ENCODE results near the gene TRHDE.
"Not testable (repeated sequence)": the region's sequence is repeated elsewhere in the genome, so short reads cannot be mapped to it uniquely, and the experiment has no call there.

Gene TRHDE

GRCh38 chr12:72491426-72491825, 219.3 kb downstream of the TRHDE start:
- Histone ChIP-seq H3K4me1 (no peaks in the 10 kb centered on the region), H3K4me3 (no peak overlapping the region), H3K9me3 (no peaks in the 10 kb centered on the region), H3K27me3 (no peaks in the 10 kb centered on the region), H4K20me1 (no peaks in the 10 kb centered on the region), H3K36me3 (no peaks in the 10 kb centered on the region), H3K27ac (no peak overlapping the region), H3K9ac (no peak overlapping the region), H3K4me2 (no peak overlapping the region)
- TF ChIP-seq Cebpa-rat (IDR thresholded peaks at IDR 0.05): no peak

GRCh38 chr12:72493407-72493806, 221.2 kb downstream of the TRHDE start:
- Histone ChIP-seq H3K9ac (no peak overlapping the region), H3K4me3 (no peak overlapping the region), H3K4me2 (no peak overlapping the region), H3K27ac (no peak overlapping the region), H3K36me3 (no peaks in the 10 kb centered on the region), H3K27me3 (no peaks in the 10 kb centered on the region), H4K20me1 (no peaks in the 10 kb centered on the region), H3K9me3 (no peaks in the 10 kb centered on the region), H3K4me1 (no peaks in the 10 kb centered on the region)
- TF ChIP-seq Cebpa-rat (IDR thresholded peaks at IDR 0.05): no peak

GRCh38 chr12:72498354-72498753, 226.2 kb downstream of the TRHDE start:
- no peak for TF ChIP-seq Cebpa-rat (IDR thresholded peaks at IDR 0.05)

GRCh38 chr12:72499244-72499643, 227.1 kb downstream of the TRHDE start:
- Histone ChIP-seq H3K27me3 (no peaks in the 10 kb centered on the region), H3K4me3 (no peak overlapping the region), H3K27ac (no peak overlapping the region), H3K36me3 (no peaks in the 10 kb centered on the region), H3K9me3 (no peaks in the 10 kb centered on the region), H3K4me1 (no peaks in the 10 kb centered on the region), H3K9ac (no peak overlapping the region), H3K4me2 (no peak overlapping the region), H4K20me1 (no peaks in the 10 kb centered on the region)
- TF ChIP-seq Cebpa-rat (IDR thresholded peaks at IDR 0.05): no peak

More at GRCh38 chr12:72498354-72498753, 226.2 kb downstream of the TRHDE start:
- no peaks in the 10 kb centered on the region for H3K36me3 ChIP-seq
- H3K4me1 ChIP-seq: no peaks in the 10 kb centered on the region
- no peaks in the 10 kb centered on the region for H4K20me1 ChIP-seq
- no peaks in the 10 kb centered on the region for H3K27me3 ChIP-seq
- no peak overlapping the region for H3K9ac ChIP-seq
- no peak overlapping the region for H3K4me2 ChIP-seq
- no peaks in the 10 kb centered on the region for H3K9me3 ChIP-seq
- no peak overlapping the region for H3K27ac ChIP-seq
- H3K4me3 ChIP-seq: no peak overlapping the region

- H3K4me3 ChIP-seq: no peak overlapping the region
- no peak overlapping the region for H3K4me2 ChIP-seq
- TF ChIP-seq Cebpa-rat (IDR thresholded peaks at IDR 0.05): no peak
Measured at GRCh38 chr12:72502546-72502945, 230.4 kb downstream of the TRHDE start.

GRCh38 chr12:72505227-72505626, 233.1 kb downstream of the TRHDE start:
- Histone ChIP-seq H3K4me2 (no peak overlapping the region), H3K4me3 (no peak overlapping the region), H3K36me3 (no peaks in the 10 kb centered on the region), H3K27ac (no peak overlapping the region), H3K9me3 (no peaks in the 10 kb centered on the region), H3K4me1 (no peaks in the 10 kb centered on the region), H4K20me1 (no peaks in the 10 kb centered on the region), H3K9ac (no peak overlapping the region), H3K27me3 (no peaks in the 10 kb centered on the region)
- no peak for TF ChIP-seq Cebpa-rat (IDR thresholded peaks at IDR 0.05)

More at GRCh38 chr12:72502546-72502945, 230.4 kb downstream of the TRHDE start:
- Histone ChIP-seq H4K20me1 (no peaks in the 10 kb centered on the region), H3K9me3 (no peaks in the 10 kb centered on the region), H3K27me3 (no peaks in the 10 kb centered on the region), H3K4me1 (no peaks in the 10 kb centered on the region), H3K36me3 (no peaks in the 10 kb centered on the region), H3K27ac (no peak overlapping the region), H3K9ac (no peak overlapping the region)

- no peak for TF ChIP-seq Cebpa-rat (IDR thresholded peaks at IDR 0.05)
- Histone ChIP-seq H3K9ac (no peak overlapping the region), H3K36me3 (no peaks in the 10 kb centered on the region), H4K20me1 (no peaks in the 10 kb centered on the region), H3K4me2 (no peak overlapping the region), H3K4me1 (no peaks in the 10 kb centered on the region), H3K4me3 (no peak overlapping the region), H3K9me3 (no peaks in the 10 kb centered on the region), H3K27ac (no peak overlapping the region), H3K27me3 (no peaks in the 10 kb centered on the region)
Measured at GRCh38 chr12:72509891-72510290, 237.7 kb downstream of the TRHDE start.

- Histone ChIP-seq H3K4me1 (no peaks in the 10 kb centered on the region), H3K9me3 (no peaks in the 10 kb centered on the region), H3K27me3 (no peaks in the 10 kb centered on the region), H3K36me3 (no peaks in the 10 kb centered on the region), H3K9ac (no peak overlapping the region), H4K20me1 (no peaks in the 10 kb centered on the region), H3K27ac (no peak overlapping the region), H3K4me2 (no peak overlapping the region), H3K4me3 (no peak overlapping the region)
- no peak for TF ChIP-seq Cebpa-rat (IDR thresholded peaks at IDR 0.05)
Measured at GRCh38 chr12:72510772-72511171, 238.6 kb downstream of the TRHDE start.

GRCh38 chr12:72511498-72511897, 239.3 kb downstream of the TRHDE start:
- no peak overlapping the region for H3K9ac ChIP-seq
- no peak for TF ChIP-seq Cebpa-rat (IDR thresholded peaks at IDR 0.05)
- H3K4me3 ChIP-seq: no peak overlapping the region
- no peak overlapping the region for H3K4me2 ChIP-seq
- H3K27me3 ChIP-seq: no peaks in the 10 kb centered on the region
- H3K36me3 ChIP-seq: no peaks in the 10 kb centered on the region
- H3K9me3 ChIP-seq: no peaks in the 10 kb centered on the region
- no peaks in the 10 kb centered on the region for H4K20me1 ChIP-seq
- no peak overlapping the region for H3K27ac ChIP-seq
- no peaks in the 10 kb centered on the region for H3K4me1 ChIP-seq

GRCh38 chr12:72511906-72512305, 239.7 kb downstream of the TRHDE start:
- no peaks in the 10 kb centered on the region for H3K4me1 ChIP-seq
- H3K36me3 ChIP-seq: no peaks in the 10 kb centered on the region
- no peaks in the 10 kb centered on the region for H3K27me3 ChIP-seq
- no peak overlapping the region for H3K4me3 ChIP-seq
- no peak for TF ChIP-seq Cebpa-rat (IDR thresholded peaks at IDR 0.05)
- H4K20me1 ChIP-seq: no peaks in the 10 kb centered on the region
- H3K4me2 ChIP-seq: no peak overlapping the region
- no peaks in the 10 kb centered on the region for H3K9me3 ChIP-seq
- H3K27ac ChIP-seq: no peak overlapping the region
- H3K9ac ChIP-seq: no peak overlapping the region

GRCh38 chr12:72520044-72520678, 248.0 kb downstream of the TRHDE start:
- not testable (repeated sequence) for H3K4me2 ChIP-seq, H3K4me3 ChIP-seq, H3K9me3 ChIP-seq, H3K9ac ChIP-seq, H4K20me1 ChIP-seq, H3K27me3 ChIP-seq, H3K27ac ChIP-seq, H3K36me3 ChIP-seq
- peaks cover 20% of the 10 kb centered on the region for H3K4me1 ChIP-seq
